GM04504 (cell line): ENCODE results near the gene OR2H2.

ENCODE experiments used
- DNase-seq: peaks from one replicate; pipeline ENCODE4 v3.0.0-alpha.2; 2012; ENCODE audit warnings: low read depth

Gene OR2H2

DNA sequence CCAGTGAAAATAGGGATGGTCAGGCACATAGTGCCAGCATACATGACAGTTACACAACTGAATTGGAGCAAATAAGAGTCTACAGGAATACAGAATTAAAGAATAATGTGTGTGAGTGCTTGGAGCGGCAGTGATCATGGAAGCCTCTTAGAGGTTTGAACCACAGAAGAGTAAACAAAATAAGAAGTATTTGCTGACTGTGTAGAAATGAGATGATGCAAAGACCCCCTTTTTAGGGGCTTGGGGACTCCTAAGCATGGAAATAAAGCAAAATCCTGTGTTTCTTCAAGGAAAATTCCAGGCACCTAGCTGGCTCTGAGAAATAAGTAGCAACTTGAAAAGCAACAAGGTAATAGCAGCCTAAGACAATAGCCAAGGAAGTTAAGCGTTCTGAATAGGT, 6.8 kb downstream of the OR2H2 start:
- no peak for DNase-seq

DNA sequence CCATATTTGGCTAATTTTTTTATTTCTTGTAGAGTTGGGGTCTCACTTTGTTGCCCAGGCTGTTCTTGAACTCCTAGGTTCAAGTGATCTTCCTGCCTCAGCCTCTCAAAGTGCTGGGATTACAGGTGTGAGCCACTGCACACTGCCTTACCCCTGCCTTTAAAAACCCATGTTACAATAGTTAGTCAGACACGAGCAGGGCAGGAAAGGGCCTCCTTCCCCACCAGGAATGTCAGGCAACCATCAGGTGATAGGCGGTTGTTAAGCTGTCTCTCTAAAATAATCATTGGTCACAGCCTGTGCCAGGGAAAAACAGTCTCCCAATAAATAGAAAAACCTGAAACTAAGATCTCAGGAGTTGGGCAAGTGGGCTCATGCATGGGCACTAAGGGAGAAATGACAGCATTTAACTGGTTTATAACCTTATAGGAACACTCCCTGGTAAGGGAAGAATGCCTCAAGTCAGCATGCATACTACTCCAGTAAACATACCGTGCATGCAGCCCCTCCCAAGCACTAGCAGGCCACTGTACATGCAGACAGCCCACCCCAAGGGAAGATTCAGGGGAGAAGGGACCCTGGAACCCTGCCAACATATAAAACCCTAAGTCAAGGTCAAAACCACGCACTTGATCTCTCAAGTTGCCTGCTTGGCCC, 8.4 kb downstream of the OR2H2 start:
- DNase-seq = no peak

DNA sequence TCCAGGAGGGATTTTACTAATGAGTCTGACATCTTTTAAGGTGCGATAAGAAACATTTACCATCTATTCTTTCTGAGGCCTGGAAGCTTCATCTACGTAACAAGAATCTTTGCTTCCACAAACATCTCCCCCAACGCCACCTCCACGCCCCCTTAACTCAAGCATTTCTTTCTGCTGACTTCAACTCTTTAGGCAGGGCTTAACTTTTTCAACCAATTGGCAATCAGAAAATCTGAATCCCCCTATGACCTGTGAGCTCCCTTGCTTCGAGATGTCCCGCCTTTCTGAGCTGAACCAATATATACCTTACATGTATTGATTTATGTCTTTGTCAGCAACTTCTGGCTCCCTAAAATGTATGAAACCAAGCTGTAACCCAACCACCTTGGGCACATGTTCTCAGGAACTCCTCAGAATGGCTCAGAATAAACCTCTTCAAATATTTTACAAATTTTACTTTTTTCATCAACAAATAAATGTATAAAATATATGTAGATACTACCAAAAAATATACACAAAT, 11.5 kb downstream of the OR2H2 start:
- DNase-seq = no peak

DNA sequence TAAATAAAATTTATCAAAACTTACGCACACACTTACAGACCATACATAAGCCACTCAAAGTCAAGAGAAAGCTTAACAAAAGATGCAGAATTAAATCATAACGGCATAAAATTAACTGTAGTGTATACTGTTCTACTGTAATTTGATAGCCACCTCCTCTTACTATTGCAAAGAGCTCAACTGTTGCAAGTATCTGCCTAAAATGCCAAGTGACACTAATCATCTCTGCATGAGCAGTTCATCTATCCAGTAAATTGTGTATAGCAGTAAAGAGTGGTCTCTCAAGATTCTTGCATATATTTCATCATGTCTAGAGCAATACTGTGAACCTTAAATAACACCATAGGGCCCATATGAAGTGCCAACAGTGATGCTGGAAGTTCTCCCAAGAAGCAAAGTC, 12.3 kb downstream of the OR2H2 start:
- DNase-seq = no peak

DNA sequence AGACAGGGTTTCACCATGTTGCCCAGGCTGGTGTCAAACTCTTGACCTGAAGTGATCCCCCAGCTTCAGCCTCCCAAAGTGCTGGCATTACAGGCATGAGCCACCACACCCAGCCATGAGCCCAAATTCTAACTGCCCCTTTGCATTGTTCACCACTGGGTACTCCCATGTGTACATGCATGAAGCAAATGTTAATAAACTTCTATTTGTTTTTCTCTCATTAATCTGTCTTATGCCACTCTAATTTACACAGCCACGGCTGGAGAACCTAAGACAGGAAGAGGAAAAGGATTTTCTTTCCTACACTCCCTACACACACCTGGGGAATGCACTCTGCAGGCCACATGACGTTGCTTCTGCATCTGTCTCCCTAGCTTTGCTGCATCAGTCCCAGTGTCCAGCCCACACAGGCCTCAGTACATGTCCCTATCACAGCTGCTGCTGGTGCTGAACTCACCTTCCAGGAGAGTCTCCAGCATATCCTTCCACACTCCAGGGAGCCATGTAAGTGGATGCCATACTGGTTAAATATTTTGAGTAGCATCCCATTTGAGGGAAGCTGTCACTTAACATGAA, 13.3 kb downstream of the OR2H2 start:
- DNase-seq = no peak

DNA sequence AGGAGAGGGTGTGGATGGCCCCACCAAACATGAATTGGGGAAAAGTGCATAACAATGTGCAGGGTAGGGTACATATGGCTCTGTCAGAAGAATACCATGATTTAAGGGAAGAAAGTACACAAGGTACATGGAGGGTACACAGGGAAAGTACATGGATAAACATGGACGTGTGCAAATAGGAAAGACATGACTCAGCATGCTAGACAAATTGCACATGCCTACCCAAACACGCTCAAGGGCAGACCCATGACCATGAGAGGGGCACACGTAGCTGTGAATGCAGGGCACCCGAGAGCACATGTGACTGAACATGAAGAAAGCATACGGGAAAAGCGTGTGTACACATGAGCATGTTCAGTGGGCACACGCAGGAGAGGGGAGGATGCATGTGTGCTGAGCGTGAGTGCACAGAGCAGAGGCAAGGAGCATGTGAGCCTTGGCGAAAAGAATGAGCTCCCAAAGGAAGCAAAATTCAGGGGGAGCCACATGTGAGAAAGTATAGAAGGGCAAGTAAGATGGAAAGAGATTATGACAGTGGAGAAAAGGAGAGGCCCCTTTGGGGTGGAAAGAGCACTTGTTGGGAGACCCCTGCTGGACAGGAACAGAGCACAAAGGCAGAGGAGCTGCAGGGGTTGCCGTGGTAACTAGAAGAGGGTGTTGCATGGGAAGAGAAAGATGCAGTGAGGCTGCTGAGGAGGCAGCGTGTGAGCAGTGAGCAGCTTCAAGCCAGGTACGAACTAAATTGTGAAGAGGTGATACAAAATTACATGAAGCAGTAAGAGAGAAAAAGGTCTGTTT, 17.8 kb downstream of the OR2H2 start:
- DNase-seq = no peak

DNA sequence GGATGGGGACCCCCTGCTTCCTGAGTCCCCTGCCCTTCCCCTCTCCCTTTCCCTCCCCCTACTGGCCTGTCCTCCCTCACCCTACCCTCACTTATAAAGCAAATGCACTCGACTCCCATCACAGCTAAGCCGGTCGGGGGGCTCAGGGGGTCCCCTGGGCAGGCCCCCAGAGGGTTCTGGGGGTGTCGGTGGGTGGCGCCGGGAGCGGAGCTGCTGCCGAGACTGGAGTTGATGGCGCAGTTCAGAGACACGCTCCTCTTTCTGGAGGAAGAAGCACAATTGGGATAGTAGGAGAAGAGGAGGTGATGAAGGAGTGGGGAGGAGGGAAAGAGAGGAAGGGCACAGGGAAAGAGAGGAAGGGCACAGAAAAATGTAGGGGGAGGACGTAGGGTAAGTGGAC, 18.5 kb downstream of the OR2H2 start:
- DNase-seq = no peak

DNA sequence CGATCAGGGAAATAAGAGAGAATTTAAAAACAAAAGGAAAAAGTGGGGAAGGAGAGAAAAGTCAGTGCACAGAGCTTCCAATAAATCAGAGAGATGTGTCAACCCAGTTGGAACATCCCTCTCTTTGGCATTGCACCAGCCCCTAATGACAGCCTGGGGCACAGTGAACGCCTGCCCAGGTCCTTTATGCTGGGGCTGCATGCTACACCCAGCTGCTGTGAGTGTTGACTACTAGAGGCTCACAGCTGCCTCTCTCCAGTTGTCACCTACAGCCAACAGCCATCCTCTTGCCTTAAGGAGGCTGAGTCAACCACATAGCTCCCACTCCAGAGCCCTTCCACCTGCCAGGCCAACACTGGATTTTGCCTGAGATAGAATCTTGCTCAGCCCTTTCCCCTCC, 19.0 kb downstream of the OR2H2 start:
- DNase-seq = no peak

DNA sequence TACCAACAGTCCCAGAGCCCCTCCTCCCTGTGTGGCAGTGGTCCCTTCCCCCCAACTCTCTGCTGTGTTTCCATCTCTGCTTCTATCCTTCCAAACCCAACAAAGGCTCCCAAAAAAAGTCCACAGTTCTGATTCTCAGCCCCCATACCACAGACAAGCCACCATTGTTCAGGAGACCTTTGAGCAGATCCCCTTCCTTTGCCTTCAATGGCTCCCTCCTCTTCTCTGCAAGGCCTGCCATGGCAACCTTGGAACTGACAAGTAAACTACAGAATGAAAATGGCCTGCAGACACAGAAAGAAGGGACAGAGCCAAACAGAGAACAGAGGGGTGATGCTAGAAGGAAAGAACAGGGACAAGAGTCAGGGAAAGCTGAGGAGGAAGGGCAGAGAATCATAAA, 23.2 kb downstream of the OR2H2 start:
- DNase-seq = no peak

DNA sequence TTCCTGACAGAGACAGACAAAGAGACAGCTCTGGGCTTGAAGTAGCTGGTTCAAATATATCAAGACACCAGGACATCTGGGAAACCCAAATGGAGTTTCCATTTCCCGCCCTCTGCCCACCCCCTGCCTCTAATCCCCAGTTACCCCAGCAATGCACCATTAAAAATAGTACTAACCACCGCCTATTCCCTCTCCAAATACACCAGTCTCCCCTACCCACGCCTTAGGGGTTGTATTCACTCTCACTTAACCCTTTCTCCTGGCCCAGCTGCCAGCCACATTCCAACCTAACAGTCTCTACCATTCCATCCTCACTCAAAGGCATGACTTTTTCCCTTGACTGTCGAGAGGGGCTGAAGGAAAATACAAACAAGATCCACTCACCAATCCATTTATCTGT, 25.6 kb downstream of the OR2H2 start:
- DNase-seq = no peak

DNA sequence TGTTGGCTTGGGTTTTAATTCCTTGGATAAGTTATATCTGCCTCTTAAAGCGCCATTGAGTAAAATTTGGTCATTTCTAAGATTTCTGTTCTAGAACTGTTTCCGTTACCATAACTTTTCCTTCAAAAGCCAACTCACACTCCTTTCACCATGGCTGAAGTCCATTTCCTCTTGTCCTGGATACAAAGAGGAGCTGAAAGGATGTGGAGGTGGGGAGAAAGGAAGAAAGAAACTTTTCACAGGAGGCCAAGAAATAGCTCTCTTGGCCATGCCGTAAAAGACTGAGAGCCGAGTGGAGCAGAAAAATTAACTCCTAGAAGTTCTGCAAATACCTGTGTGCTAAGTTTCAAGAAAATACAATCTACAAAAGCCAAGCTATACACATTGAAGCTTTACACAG, 26.5 kb downstream of the OR2H2 start:
- no peak for DNase-seq

DNA sequence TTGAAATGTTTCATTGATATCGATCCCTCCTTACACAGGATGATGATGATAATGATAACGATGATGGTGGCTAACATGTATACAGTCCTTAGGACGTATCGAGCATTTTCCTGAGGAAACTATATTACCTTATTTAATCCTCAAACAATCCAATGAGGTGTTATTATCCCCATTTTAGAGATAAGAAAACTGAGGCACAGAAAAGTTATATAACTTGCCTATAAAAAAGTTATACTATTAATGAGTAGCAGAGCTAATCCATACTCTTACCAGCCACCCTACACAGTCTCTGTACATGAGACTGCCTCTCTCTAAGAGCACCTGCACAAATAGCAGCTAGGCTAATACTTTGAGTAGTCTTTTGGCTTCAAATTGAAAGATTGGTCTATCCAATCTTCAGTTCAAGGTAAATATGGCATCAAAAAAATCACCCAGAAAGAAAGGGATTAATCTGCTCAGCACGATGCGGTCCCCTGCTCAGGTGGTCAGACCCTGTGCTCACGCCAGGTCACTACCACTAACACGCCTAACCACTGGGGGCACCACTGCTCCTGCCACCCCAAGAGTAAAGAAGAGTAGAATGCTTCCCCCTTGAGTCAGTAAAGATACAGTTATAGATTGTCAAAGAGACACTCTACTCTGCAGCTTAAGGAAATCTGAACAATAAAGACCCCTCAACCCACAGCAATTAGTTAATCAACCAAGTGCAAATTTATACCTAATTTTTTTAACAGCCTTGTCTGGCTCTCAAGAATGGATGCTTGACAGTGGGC, 33.0 kb downstream of the OR2H2 start:
- no peak for DNase-seq

DNA sequence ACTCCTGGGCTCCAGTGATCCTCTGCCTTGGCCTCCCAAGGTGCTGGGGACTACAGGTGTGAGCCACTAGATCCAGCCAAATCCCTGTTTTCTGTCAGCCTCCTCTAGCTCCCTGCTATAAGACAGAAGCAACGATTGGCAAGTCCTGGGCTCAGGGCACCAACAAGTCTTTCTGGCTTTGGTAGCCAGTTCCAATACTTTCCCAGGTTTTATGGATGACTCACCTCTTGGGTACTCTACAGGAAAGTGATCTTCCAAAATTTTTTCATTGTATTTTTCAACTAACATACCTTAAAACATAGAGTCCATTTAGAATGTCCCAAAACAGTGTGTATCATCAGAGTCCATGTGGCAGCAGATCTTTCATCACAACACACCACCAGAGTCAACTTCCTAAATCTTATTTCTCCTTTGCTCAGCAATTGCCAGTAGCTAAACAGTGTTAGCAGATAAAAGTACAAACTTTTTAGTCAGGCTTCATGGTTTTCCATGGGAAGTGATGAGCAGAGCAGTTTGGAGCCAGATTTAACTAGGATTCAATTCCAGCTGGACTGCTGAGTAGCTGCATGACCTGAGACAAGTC, 34.7 kb downstream of the OR2H2 start:
- DNase-seq = no peak

DNA sequence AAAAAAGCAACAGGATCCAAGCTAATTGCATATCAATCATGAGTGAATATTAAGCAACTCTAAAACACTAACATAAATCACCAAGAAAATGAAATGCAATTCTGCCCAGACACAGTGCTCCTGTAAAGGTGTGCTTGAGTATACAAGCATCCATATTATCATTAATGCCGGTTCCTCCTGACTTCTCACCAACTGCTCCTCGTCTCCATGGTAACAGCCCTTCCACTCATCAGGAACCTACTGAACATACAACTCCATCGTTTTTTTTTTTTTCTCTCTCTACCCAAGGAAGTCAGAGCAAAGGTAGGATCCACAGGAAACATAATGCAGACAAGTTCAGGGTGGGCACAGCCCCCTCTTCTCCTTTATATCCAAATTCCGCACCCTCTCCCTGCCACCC, 35.7 kb downstream of the OR2H2 start:
- no peak for DNase-seq

DNA sequence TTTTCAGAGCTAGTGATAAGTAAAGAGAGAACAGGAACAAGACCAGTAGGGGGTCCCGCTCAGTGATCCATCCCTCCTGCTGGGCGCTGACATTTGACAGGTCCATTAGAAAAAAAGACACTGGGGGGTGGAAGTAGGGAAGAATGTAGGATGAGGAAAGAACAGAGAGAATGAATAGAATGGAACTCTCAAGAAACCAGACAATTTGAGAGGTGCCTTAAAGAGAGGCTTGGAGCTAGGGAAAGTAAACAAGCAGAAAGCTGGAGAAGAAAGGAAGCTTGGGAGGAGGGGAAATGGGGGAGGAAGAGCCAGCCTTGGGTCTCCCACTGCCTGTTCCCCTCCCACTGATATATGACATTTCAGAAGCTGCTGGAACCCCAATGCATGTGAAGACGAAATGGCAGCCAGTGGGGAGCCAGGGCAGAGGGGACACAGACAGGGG, 39.6 kb downstream of the OR2H2 start:
- DNase-seq = no peak

DNA sequence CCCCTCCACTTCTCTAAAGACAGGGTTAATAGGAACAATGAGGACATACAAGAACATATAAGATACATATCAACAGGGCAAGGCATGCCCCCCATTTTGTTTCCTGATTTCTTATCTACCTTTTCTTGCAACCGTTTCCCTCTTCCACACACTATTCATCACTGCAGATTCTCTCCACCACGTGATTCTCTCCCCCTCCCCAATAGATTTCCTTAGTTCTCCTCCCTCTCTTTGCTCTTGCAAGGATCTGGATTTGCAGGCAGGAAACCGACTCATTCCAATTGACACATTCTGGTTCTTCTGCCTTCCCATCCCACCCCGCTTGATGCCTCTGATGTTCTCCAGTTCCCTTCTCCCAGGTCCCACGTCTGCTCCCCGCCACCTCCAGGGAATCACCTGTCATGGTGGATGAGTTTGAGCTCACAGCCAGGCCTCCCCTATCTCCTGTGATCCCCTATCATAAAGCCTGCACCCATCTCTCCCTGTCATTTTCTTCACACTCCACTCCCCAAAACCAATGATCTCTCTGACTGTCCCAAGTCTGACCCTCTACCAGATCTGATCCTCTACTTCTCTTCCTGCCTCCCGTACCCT, 40.5 kb downstream of the OR2H2 start:
- no peak for DNase-seq

DNA sequence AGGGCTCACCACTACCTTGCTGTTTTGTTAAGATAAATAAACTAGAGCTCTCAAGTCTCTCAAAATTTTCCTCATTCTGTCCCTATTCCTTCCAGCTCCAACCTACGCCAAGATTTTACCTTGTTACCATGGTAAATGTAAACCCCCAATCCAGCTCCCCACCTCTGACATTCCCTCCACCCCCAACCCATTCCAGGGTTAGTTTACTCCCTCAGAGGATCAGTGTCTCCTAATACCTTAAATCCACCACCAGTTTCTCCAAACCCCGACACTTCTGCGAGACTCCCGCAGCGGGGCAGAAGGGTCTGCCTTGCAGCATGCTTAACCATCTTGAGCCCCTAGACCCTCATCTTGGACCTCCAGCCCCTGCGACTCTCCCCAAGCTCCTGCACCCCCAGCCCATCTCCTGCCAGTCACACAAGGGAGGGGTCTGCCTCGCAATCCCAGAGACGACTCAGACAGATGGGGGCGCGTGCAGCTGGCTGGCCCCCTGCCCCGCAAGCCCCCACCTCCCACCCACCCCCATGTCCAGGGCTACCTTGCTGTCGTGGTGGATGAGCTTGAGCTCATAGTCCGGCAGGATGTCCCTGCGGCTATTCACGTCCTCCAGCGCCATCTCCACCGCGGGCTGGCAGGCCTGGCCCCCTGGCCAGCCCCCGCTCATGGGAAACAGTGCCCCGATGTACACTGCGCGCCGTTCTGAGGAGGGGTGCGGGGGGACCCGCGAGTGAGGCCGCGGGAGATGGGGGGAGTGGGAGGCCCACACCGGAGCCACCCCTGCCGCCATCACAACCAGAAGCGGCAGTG, 42.2 kb downstream of the OR2H2 start:
- DNase-seq = no peak

DNA sequence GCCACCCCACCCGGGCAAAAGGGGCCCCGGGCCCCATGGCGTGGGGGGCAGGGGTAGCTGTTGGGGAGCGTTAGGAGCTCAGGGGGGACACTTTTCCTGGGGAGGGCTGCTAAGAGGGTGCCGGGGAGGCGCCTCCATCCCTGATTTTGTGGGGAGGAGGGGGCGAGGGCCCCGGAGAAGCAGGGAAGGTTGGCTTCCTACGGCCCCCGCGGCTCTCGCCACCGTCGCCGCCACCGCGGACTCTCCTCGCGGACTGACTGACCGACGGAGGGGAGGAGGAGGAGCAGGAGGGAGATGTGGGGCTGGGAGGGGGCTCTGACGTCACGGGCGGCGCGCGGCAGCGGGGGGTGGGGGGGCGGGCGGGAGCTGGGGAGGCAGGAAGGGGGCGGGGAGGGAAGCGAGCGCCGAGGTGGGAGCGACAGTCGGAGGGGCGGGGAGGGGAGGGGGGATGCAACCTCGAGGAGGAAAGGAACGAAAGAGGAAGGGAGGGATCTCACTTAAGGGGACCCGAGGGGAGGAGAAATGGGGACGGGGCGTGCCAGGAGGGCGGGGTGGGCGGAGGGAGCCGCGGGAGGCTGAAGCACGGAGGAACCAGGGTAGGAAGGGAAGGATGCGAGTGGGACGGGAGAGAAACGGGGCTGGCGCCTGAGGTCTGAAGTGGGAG, 43.0 kb downstream of the OR2H2 start:
- peak; percentile 49 for DNase-seq

DNA sequence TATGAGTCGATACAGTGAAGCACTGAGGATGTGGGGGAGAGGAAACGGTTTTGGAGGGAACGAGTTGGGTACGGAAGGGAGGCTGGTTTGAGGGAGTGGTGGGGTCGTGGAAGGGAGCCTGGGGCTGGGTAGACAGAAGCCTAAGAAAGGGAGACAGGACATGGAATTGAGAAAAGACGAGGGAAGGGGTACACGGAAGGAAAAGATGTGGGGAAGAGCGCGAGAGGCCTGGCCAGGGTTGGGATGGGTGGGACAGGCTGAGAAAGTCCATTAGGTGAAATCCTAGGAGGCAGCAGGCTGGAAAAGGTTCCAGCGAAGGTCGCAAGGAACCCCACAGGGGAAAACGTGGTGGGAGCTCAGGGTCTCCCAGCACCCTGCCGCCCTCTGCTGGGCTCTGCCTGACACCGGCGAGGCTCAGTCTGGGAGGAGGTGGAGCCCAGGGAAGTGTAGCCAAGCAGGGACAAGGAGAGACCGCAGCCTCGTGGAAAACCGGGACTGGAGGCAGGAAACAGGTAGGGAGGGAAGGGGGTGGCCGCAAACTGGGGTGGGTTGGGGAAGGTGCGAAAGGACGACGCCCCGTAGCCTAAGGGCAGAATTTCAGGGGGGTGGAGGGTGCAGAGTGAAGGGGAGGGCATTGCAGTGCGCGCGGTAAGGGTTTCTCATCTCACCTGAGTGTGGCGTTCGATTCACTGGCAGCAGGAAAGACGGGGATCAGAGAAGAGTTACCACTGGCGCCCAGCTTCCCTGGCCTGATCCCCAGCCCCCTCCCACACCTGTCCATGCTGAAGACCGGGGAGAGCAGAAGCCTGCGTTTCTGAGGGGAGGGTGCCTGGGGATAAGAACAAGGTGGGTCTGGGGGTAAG, 43.7 kb downstream of the OR2H2 start:
- no peak for DNase-seq
